Loucy (cell line): Measurements from ENCODE around the gene ARMC12.

Source experiments
- H2AFZ ChIP-seq: fragments of 200-600 bp; sonication (generic); 2 replicates; pipeline ENCODE4 v1.6.0; 2016; ENCODE audit warnings: antibody characterized with exemption, mild to moderate bottlenecking, low read length, moderate library complexity
- H3F3A ChIP-seq: fragments of 200-600 bp; 2 replicates; pipeline ENCODE4 v1.6.0; 2016; ENCODE audit warnings: antibody characterized with exemption, low read depth, mild to moderate bottlenecking
- H3K27me3 ChIP-seq: fragments of 200-600 bp; sonication (generic); 2 replicates; pipeline ENCODE4 v1.6.1; 2014; ENCODE audit warnings: low read length, mild to moderate bottlenecking; ENCODE audit not compliant: insufficient read depth, poor library complexity, severe bottlenecking
- H3K36me3 ChIP-seq: fragments of 200-600 bp; sonication (generic); 2 replicates; pipeline ENCODE4 v1.6.1; 2016; ENCODE audit warnings: low read length; ENCODE audit not compliant: insufficient read depth
- H3K4me1 ChIP-seq: fragments of 200-600 bp; sonication (generic); 2 replicates; pipeline ENCODE4 v1.5.1; 2014; ENCODE audit warnings: low read length, mild to moderate bottlenecking; ENCODE audit not compliant: insufficient read depth, poor library complexity, severe bottlenecking
- H3K4me2 ChIP-seq: fragments of 200-600 bp; sonication (generic); 2 replicates; pipeline ENCODE4 v1.6.0; 2014; ENCODE audit warnings: antibody characterized with exemption, low read length, low read depth, mild to moderate bottlenecking; ENCODE audit not compliant: poor library complexity, severe bottlenecking
- H3K4me3 ChIP-seq: fragments of 200-600 bp; sonication (generic); 2 replicates; pipeline ENCODE4 v1.5.1; 2014; ENCODE audit warnings: low read length, mild to moderate bottlenecking, mixed read lengths; ENCODE audit not compliant: poor library complexity, severe bottlenecking
- H3K79me2 ChIP-seq: fragments of 200-600 bp; sonication (generic); 2 replicates; pipeline ENCODE4 v1.6.1; 2014; ENCODE audit warnings: low read length; ENCODE audit not compliant: insufficient read depth
- H3K9ac ChIP-seq: fragments of 200-600 bp; sonication (generic); 2 replicates; pipeline ENCODE4 v1.6.0; 2014; ENCODE audit warnings: mild to moderate bottlenecking, low read depth, low read length, moderate library complexity; ENCODE audit not compliant: poor library complexity, severe bottlenecking
- H3K9me2 ChIP-seq: fragments of 200-600 bp; sonication (generic); replicated peaks from 2 replicates; pipeline ENCODE4 v1.6.1; 2016; ENCODE audit warnings: low read depth, low read length, mixed read lengths
- H3K9me3 ChIP-seq: fragments of 200-600 bp; sonication (generic); 2 replicates; pipeline ENCODE4 v1.6.1; 2014; ENCODE audit warnings: mild to moderate bottlenecking, antibody characterized with exemption, low read length, low read depth; ENCODE audit not compliant: insufficient read depth
- H4K20me1 ChIP-seq: fragments of 200-600 bp; sonication (generic); 2 replicates; pipeline ENCODE4 v1.6.0; 2014; ENCODE audit warnings: antibody characterized with exemption, low read length, mild to moderate bottlenecking; ENCODE audit not compliant: insufficient read depth, poor library complexity, severe bottlenecking
- CTCF ChIP-seq: fragments of 200-600 bp; sonication (generic); conservative IDR thresholded peaks from 2 replicates; pipeline ENCODE4 v1.5.1; 2014; ENCODE audit warnings: mild to moderate bottlenecking, antibody characterized with exemption, low read length
- EZH2phosphoT487 ChIP-seq: fragments of 200-600 bp; IDR thresholded peaks from 2 replicates; pipeline ENCODE4 v1.6.1; 2018; ENCODE audit warnings: antibody characterized with exemption, mild to moderate bottlenecking, moderate library complexity, borderline replicate concordance

Gene ARMC12

GRCh38 chr6:35745509-35745908 lies 8.7 kb downstream of the ARMC12 start:
- H3K4me3 ChIP-seq = no peak overlapping the region
- H3K4me1 ChIP-seq = no peaks in the 10 kb centered on the region
- H3K9me3 ChIP-seq = no peaks in the 10 kb centered on the region
- H3K9me2 ChIP-seq = no peaks in the 10 kb centered on the region
- H2AFZ ChIP-seq = no peak overlapping the region
- no peak overlapping the region for H3K4me2 ChIP-seq
- TF ChIP-seq CTCF (no peak), EZH2phosphoT487 (no peak)
- no peaks in the 10 kb centered on the region for H3K36me3 ChIP-seq
- no peaks in the 10 kb centered on the region for H3F3A ChIP-seq
- no peaks in the 10 kb centered on the region for H3K27me3 ChIP-seq
- no peaks in the 10 kb centered on the region for H3K79me2 ChIP-seq
- H4K20me1 ChIP-seq = no peaks in the 10 kb centered on the region
- no peak overlapping the region for H3K9ac ChIP-seq

- H3K79me2 ChIP-seq = no peaks in the 10 kb centered on the region
- H3K4me2 ChIP-seq = no peak overlapping the region
- H3K9ac ChIP-seq = no peak overlapping the region
- no peaks in the 10 kb centered on the region for H3K9me3 ChIP-seq
- no peaks in the 10 kb centered on the region for H3F3A ChIP-seq
- H3K4me1 ChIP-seq = no peaks in the 10 kb centered on the region
- no peak overlapping the region for H3K4me3 ChIP-seq
- H3K9me2 ChIP-seq = no peaks in the 10 kb centered on the region
- TF ChIP-seq CTCF (no peak), EZH2phosphoT487 (no peak)
- no peaks in the 10 kb centered on the region for H3K36me3 ChIP-seq
- no peak overlapping the region for H2AFZ ChIP-seq
- no peaks in the 10 kb centered on the region for H3K27me3 ChIP-seq
- H4K20me1 ChIP-seq = no peaks in the 10 kb centered on the region
Measured at GRCh38 chr6:35746516-35746915, 9.7 kb downstream of the ARMC12 start.

- H3K4me2 ChIP-seq = no peak overlapping the region
- H3K79me2 ChIP-seq = no peaks in the 10 kb centered on the region
- H3K4me1 ChIP-seq = no peaks in the 10 kb centered on the region
- H2AFZ ChIP-seq = no peak overlapping the region
- H3K9me3 ChIP-seq = no peaks in the 10 kb centered on the region
- no peak overlapping the region for H3K4me3 ChIP-seq
- no peaks in the 10 kb centered on the region for H3K9me2 ChIP-seq
- H3K27me3 ChIP-seq = no peaks in the 10 kb centered on the region
- H4K20me1 ChIP-seq = no peaks in the 10 kb centered on the region
- H3F3A ChIP-seq = no peaks in the 10 kb centered on the region
- H3K9ac ChIP-seq = no peak overlapping the region
- no peaks in the 10 kb centered on the region for H3K36me3 ChIP-seq
- TF ChIP-seq EZH2phosphoT487 = no peak
- no peak for TF ChIP-seq CTCF
Measured at GRCh38 chr6:35747877-35748276, 11.0 kb downstream of the ARMC12 start.
